Activated CD4-positive, alpha-beta T cell treated with anti-CD3 and anti-CD28 coated beads, Interleukin-10, Interleukin-2, amounts not matched to agents 100 ng/mL and 50 ng/mL, durations not matched to agents 16 hours and 8 hours (primary cell): ENCODE measurements around the gene MINK1.
"Not testable (repeated sequence)": the region's sequence is repeated elsewhere in the genome, so short reads cannot be mapped to it uniquely, and the experiment has no call there.

Experiments used
- DNase-seq: peaks from one replicate; pipeline ENCODE4 v3.0.0-alpha.2; 2020

Gene MINK1

GRCh38 chr17:4901108-4901647, 68.0 kb downstream of the MINK1 start:
- DNase-seq = no peak

DNA sequence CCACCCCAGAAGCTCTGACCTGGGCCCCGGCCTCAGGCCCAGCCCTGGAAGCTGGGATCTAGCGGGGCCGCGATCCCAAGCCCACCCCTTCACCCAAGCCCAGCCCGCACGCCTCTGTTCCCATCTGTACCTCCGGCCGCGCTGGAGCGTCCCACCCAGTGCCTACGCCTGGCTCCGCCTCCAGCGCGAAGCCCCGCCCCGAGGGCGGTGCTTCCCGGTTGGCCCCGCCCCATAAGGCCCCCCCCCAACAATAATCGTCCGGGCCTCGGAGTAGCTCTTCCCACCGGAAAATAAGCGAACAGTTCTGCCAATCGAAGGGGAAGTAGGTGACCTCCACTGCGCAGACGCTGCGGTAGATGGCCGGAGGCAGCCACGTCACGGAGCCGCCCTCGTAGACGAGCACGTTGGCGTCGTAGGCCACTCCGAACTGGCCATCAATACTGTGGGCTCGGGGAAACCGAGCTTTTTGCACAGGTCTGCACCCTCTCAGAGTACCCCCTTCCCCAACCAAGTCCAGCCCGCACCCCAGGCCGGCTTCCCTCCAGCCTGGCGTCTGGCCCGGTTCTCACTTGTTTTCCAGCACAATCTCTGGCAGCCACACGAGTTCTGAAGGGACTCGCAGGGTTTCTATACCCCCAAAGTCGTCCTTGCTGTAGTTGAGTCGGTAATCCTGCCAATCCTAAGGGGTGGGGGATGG, 68.7 kb downstream of the MINK1 start:
- DNase-seq = no peak

DNA sequence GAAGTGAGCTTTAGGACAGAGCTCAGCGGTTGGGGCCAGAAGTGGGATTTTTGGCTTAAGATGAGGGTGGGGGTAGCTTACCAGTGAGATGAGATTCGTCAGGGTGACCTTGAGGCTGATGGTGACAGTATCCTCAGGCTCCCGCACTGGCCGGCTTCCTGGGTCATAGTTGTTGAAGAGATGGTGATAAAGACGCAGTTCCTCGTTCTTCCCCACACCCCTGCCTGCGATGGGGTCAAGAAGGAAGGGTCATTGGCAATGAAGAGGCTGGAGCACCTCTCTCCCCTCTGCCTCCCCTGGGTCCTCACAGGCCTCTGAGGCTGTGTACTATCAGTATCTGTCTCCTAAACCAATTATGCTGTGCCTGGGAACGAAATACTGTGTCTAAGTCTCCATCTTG, 69.4 kb downstream of the MINK1 start:
- no peak for DNase-seq

DNA sequence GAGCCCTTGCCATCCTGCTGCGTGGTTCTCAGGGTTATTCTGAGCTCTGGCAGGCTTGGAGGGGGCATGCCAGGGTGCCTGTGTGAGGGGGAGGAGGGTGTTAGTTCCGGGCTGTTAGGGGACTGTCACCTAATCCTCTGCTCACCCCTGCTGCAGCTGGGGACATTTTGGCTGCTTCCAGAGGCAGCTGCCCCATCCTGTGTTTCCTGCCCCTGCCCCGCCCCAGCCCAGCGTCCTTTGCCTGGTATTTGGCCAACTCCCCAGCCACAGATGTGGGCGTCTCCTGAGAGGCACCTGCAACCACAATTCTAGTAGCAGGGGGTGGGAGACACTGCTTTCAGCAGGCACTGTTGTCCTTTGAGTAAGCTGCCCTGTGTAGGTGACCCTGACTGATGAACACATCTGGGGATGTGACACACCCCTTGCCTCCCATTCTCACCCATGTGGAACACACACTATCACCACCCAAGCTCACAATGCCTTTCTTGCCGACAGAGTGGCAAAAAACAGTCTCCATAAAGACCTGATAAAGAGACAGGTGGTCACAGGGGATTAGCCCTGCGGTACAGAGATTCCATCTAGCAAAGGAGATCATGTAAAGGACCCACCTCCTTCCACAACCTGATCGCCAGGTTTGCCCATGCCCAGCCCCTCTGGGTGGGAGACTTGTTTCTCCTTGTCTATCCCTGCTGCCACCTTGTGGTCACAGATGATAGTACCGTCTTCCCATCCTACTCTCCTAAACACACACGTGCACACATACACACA, 70.1 kb downstream of the MINK1 start, which contains the start of gene CHRNE:
CHRNE (minus strand) TSS at position 48 of the 768 bp plus-strand sequence; CDS start at position 13, 35 bp downstream.
- peak; percentile 82 for DNase-seq

GRCh38 chr17:4906642-4907041, 73.5 kb downstream of the MINK1 start:
- not testable (repeated sequence) for DNase-seq

GRCh38 chr17:4908301-4908700, 75.2 kb downstream of the MINK1 start:
- no peak for DNase-seq

- peak; percentile 77 for DNase-seq
Measured at GRCh38 chr17:4908711-4909496, 75.8 kb downstream of the MINK1 start.

- no peak for DNase-seq
Measured at GRCh38 chr17:4913994-4914393, 80.9 kb downstream of the MINK1 start.

GRCh38 chr17:4914551-4914950, 81.4 kb downstream of the MINK1 start:
- DNase-seq = not testable (repeated sequence)

DNA sequence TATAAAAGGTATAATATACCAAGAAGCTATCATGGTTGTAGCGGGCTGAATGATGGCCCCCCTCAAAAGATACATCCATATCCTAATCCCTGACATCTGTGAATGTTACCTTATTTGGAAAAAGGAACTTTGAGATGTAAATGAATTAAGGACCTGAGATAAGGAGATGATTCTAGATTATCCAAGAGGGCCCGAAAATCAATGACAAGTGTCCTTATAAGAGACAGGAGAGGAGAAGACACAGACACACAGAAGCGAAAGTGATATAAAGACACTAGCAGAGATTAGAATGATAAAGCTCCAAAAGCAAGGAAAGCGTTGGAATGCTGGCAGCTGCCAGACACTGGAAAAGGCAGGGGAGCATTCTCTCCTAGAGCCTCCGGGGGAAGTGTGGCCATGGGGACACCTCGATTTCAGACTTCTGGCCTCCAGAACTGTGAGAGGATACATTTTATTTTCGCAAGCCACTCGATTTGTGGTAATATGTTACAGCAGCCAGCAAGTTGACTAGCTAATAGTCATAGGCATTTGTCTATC, 86.4 kb downstream of the MINK1 start:
- no peak for DNase-seq

GRCh38 chr17:4920351-4921048, 87.4 kb downstream of the MINK1 start:
- DNase-seq = no peak

DNA sequence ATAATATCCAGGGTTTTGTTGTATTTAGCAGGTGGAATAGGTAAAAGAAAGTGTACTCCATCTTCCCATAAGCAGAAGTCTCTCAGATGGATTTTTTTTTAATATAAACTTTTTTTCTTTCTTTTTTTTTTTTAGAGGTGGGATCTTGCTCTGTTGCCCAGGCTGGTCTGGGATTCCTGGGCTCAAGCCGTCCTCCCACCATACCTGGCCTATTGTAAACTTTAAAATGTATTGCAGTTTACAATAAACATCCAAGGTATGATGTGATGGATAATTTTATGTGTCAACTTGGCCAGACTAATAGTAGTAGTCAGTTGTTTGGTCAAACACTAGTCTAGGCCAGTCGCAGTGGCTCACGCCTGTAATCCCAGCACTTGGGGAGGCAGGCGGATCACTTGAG, 88.2 kb downstream of the MINK1 start:
- DNase-seq = no peak

GRCh38 chr17:4926577-4927335, 93.6 kb downstream of the MINK1 start:
- DNase-seq = not testable (repeated sequence)

DNA sequence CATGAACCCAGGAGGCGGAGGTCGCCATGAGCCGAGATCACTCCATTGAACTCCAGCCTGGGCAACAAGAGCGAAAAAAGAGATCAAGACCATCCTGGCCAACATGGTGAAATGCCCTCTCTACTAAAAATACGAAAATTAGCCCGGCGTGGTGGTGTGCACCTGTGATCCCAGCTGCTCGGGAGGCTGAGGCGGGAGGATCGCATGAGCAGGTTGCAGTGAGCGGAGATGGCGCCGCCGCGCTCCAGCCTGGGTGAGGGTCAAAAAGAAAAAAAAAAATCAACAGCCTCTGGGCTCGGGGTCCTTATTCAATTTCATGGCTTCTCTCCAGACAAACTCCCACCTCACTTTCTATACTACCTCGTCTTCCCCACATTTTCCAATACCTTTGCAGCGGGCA, 95.7 kb downstream of the MINK1 start:
- DNase-seq = no peak

DNA sequence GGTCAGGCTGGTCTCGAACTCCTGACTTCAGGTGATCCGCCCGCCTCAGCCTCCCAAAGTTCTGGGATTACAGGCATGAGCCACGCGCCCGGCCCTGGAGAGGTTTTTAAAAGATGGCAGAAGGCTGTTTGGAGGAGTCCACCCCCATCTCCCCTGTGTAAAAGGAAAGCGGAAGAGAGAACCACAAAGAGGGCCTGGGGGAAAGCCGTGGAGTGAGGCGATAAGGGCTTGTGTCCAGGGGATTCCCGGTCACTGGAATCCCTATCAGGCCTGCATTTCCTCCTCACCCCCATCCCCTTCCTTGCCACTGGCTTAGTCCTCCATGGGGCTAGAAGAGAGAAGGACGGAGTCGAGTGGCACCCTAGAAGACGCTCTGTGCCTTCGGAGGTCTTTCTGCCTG, 98.8 kb downstream of the MINK1 start, which contains the start of gene GP1BA:
GP1BA (plus strand) TSS at position 315 of the 400 bp plus-strand sequence. CDS start 328 bp downstream, outside the sequence.
- DNase-seq = no peak

DNA sequence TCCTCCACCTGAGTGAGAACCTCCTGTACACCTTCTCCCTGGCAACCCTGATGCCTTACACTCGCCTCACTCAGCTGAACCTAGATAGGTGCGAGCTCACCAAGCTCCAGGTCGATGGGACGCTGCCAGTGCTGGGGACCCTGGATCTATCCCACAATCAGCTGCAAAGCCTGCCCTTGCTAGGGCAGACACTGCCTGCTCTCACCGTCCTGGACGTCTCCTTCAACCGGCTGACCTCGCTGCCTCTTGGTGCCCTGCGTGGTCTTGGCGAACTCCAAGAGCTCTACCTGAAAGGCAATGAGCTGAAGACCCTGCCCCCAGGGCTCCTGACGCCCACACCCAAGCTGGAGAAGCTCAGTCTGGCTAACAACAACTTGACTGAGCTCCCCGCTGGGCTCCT, 99.6 kb downstream of the MINK1 start:
- no peak for DNase-seq

DNA sequence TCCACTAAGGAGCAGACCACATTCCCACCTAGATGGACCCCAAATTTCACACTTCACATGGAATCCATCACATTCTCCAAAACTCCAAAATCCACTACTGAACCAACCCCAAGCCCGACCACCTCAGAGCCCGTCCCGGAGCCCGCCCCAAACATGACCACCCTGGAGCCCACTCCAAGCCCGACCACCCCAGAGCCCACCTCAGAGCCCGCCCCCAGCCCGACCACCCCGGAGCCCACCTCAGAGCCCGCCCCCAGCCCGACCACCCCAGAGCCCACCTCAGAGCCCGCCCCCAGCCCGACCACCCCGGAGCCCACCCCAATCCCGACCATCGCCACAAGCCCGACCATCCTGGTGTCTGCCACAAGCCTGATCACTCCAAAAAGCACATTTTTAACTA, 100.5 kb downstream of the MINK1 start:
- no peak for DNase-seq

GRCh38 chr17:4934173-4934979, 101.2 kb downstream of the MINK1 start:
- DNase-seq = peak; percentile 37

DNA sequence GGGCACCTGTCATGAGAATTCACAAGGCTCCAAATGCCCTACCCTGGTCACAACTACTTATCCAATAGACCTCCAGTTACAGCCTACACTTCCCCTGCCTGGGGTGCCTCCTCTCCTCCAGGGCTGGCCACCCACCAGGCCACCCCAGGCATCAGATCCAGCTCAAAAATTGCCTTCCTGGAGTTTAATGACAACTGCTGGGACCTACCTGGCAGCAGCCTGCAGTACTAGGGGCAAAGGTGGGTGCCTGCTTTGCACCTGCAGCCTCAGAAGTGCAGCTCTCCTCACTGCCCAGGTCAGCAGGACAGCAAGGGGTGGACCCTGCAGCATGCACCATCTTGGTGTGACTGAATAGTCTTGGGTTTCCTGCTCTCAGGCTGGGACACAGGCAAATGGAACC, 102.5 kb downstream of the MINK1 start:
- no peak for DNase-seq

- no peak for DNase-seq
Measured at GRCh38 chr17:4936436-4936835, 103.3 kb downstream of the MINK1 start.
